ENCODE results near the gene RFTN1. TPM values are rescaled to one million over a fixed set of nuclear protein-coding genes. Genes with fewer than 3 reads are reported as not detected.

RFTN1 gene
- total and polyA plus RNA-seq, 2 donors (not counting 1 experiment from before 2014, with no cell fraction given), result 35.1 to 35.5 TPM

DNA sequence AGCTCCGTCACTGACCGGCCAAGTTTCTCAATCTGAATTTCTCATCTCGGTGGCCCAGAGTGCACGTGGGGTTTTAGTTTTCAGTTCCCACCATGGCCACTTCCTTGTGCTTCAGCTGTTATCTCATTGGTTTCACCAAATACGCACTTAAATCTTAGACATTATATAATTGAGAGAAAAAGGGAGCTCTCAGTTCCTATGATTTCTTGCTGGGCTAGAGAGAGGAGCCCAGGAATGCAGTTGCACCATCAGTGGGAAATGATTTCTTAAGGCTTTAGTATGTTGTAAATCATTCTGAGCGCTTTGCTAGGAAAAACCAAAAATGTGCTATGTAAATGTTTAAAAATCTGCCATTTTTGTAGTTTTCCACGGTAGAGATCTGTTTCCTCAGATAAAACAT, 195.3 kb downstream of the RFTN1 start:
- TF ChIP-seq, protein P1, sequence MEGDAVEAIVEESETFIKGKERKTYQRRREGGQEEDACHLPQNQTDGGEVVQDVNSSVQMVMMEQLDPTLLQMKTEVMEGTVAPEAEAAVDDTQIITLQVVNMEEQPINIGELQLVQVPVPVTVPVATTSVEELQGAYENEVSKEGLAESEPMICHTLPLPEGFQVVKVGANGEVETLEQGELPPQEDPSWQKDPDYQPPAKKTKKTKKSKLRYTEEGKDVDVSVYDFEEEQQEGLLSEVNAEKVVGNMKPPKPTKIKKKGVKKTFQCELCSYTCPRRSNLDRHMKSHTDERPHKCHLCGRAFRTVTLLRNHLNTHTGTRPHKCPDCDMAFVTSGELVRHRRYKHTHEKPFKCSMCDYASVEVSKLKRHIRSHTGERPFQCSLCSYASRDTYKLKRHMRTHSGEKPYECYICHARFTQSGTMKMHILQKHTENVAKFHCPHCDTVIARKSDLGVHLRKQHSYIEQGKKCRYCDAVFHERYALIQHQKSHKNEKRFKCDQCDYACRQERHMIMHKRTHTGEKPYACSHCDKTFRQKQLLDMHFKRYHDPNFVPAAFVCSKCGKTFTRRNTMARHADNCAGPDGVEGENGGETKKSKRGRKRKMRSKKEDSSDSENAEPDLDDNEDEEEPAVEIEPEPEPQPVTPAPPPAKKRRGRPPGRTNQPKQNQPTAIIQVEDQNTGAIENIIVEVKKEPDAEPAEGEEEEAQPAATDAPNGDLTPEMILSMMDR (conservative IDR thresholded peaks at IDR 0.05 in 1 of 2, IDR thresholded peaks at IDR 0.05 in 1 of 2; ENCODE audit: low read depth in 1 of 2, low read length in 2 of 2), result no peak
- TF ChIP-seq EZH2 (IDR thresholded peaks at IDR 0.05; ENCODE audit: low read length, missing control alignments), result no peak
- no peak overlapping the region for H2AFZ ChIP-seq (ENCODE audit: low read length)
- H3K9ac ChIP-seq (ENCODE audit: insufficient read depth, low read length), result no peak overlapping the region
- H3K79me2 ChIP-seq (ENCODE audit: control insufficient read depth, insufficient read depth, low read length), result no peaks in the 10 kb centered on the region
- H3K27me3 ChIP-seq (ENCODE audit: control insufficient read depth, insufficient read depth, low read length), result no peaks in the 10 kb centered on the region
- no peaks in the 10 kb centered on the region for H3K4me1 ChIP-seq (ENCODE audit: control insufficient read depth, extremely low read depth, insufficient read depth, low read length)
- H3K4me2 ChIP-seq (ENCODE audit: extremely low read depth, insufficient read depth, low read length), result no peak overlapping the region
- H3K4me3 ChIP-seq (replicated peaks in 1 of 4; ENCODE audit: control extremely low read depth in 1 of 4, insufficient read depth in 1 of 4, low read depth in 3 of 4, low read length in 4 of 4), result no peak overlapping the region
- H4K20me1 ChIP-seq (ENCODE audit: control insufficient read depth, extremely low read depth, insufficient read depth, low read length), result no peaks in the 10 kb centered on the region
- no peak overlapping the region for H3K27ac ChIP-seq (ENCODE audit: insufficient read depth, low read length)
- no peaks in the 10 kb centered on the region for H3K9me3 ChIP-seq (ENCODE audit: control insufficient read depth, insufficient read depth, low read depth, low read length)
- DNase-seq (ENCODE audit: low read depth in 2 of 2), result peak in 1 of 2 donors; percentile 82
- H3K36me3 ChIP-seq (ENCODE audit: control insufficient read depth, insufficient read depth, low read length), result peaks cover 2% of the 10 kb centered on the region

DNA sequence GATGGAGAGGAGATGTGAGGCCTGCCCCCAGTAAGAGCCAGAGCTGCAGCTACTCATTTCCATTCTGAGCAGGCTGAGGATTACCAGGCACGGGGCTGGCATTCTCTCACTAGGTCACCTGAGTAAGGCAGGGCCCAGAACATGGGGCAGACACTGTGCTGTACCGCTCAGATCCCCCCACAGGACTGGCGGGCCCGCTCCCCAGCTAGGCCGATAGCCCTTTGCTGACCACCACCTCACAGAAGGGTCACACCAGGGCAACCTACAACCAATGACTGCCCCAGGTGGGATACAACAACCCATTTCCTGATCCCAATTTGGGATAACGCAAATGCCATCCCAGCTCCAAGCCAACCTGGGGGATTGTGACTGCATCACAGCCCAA, 195.9 kb downstream of the RFTN1 start:
- H3K27ac ChIP-seq (ENCODE audit: insufficient read depth, low read length), result no peak overlapping the region
- H4K20me1 ChIP-seq (ENCODE audit: control insufficient read depth, extremely low read depth, insufficient read depth, low read length), result no peaks in the 10 kb centered on the region
- DNase-seq (ENCODE audit: low read depth in 2 of 2), result no peak
- no peaks in the 10 kb centered on the region for H3K27me3 ChIP-seq (ENCODE audit: control insufficient read depth, insufficient read depth, low read length)
- no peak overlapping the region for H2AFZ ChIP-seq (ENCODE audit: low read length)
- H3K36me3 ChIP-seq (ENCODE audit: control insufficient read depth, insufficient read depth, low read length), result peaks cover 2% of the 10 kb centered on the region
- H3K79me2 ChIP-seq (ENCODE audit: control insufficient read depth, insufficient read depth, low read length), result no peaks in the 10 kb centered on the region
- no peak overlapping the region for H3K4me3 ChIP-seq (replicated peaks in 1 of 4; ENCODE audit: control extremely low read depth in 1 of 4, insufficient read depth in 1 of 4, low read depth in 3 of 4, low read length in 4 of 4)
- H3K9me3 ChIP-seq (ENCODE audit: control insufficient read depth, insufficient read depth, low read depth, low read length), result no peaks in the 10 kb centered on the region
- no peak overlapping the region for H3K4me2 ChIP-seq (ENCODE audit: extremely low read depth, insufficient read depth, low read length)
- H3K4me1 ChIP-seq (ENCODE audit: control insufficient read depth, extremely low read depth, insufficient read depth, low read length), result no peaks in the 10 kb centered on the region
- no peak overlapping the region for H3K9ac ChIP-seq (ENCODE audit: insufficient read depth, low read length)
- TF ChIP-seq, protein P1 (conservative IDR thresholded peaks at IDR 0.05 in 1 of 2, IDR thresholded peaks at IDR 0.05 in 1 of 2; ENCODE audit: low read depth in 1 of 2, low read length in 2 of 2), result no peak
- no peak for TF ChIP-seq EZH2 (IDR thresholded peaks at IDR 0.05; ENCODE audit: low read length, missing control alignments)

DNA sequence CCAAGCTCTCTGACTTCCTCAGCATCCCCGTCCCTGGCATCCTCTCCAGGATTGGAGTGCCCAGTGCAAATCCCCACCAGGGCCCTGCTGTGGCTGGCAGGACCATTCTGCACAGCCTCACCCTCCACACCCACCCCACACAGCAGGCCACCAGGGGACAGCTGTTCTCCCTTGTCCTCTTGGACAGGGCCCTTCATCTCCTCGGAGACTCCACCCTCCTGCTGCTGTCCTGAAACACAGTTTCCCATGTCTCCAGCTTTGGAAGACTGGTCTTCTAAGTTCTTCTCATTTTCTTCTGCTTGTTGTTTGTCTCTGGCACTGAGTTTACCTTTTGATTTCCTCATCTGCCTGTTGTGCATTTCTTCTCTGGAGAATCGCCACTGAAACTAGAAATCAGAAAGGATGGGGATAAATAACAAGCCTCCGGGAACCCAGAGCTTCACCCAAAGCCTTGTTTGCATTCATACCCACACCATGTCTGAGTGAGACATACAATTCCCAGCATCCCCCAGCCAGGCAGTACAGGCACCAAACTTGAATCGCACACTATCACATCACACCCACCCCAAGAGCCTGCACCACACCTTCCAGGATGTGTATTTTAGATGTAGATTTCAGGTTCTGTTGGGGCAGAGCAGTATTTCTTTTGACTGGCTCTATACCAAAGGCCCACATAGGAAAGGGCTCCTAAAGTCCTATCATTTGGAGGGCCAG, 196.5 kb downstream of the RFTN1 start:
- Histone ChIP-seq H3K9me3 (ENCODE audit: control insufficient read depth, insufficient read depth, low read depth, low read length) (no peaks in the 10 kb centered on the region), H2AFZ (ENCODE audit: low read length) (no peak overlapping the region), H3K4me3 (replicated peaks in 1 of 4; ENCODE audit: control extremely low read depth in 1 of 4, insufficient read depth in 1 of 4, low read depth in 3 of 4, low read length in 4 of 4) (no peak overlapping the region), H3K79me2 (ENCODE audit: control insufficient read depth, insufficient read depth, low read length) (no peaks in the 10 kb centered on the region), H4K20me1 (ENCODE audit: control insufficient read depth, extremely low read depth, insufficient read depth, low read length) (no peaks in the 10 kb centered on the region), H3K27ac (ENCODE audit: insufficient read depth, low read length) (no peak overlapping the region), H3K27me3 (ENCODE audit: control insufficient read depth, insufficient read depth, low read length) (no peaks in the 10 kb centered on the region), H3K4me2 (ENCODE audit: extremely low read depth, insufficient read depth, low read length) (no peak overlapping the region), H3K9ac (ENCODE audit: insufficient read depth, low read length) (no peak overlapping the region), H3K36me3 (ENCODE audit: control insufficient read depth, insufficient read depth, low read length) (peaks cover 2% of the 10 kb centered on the region), H3K4me1 (ENCODE audit: control insufficient read depth, extremely low read depth, insufficient read depth, low read length) (no peaks in the 10 kb centered on the region)
- DNase-seq (ENCODE audit: low read depth in 2 of 2), result no peak
- TF ChIP-seq, protein P1 (conservative IDR thresholded peaks at IDR 0.05 in 1 of 2, IDR thresholded peaks at IDR 0.05 in 1 of 2; ENCODE audit: low read depth in 1 of 2, low read length in 2 of 2), result no peak
- no peak for TF ChIP-seq EZH2 (IDR thresholded peaks at IDR 0.05; ENCODE audit: low read length, missing control alignments)
